ENCODE data around the gene HIP1. TPM values are rescaled to one million over a fixed set of nuclear protein-coding genes. Genes with fewer than 3 reads are reported as not detected.

HIP1 gene
- total and polyA plus RNA-seq, 9 of the 15 experiments (the other 6 are each of a cell fraction or from before 2014, with no cell fraction given), result 2.4 to 13.7 (median 9.5) TPM

DNA sequence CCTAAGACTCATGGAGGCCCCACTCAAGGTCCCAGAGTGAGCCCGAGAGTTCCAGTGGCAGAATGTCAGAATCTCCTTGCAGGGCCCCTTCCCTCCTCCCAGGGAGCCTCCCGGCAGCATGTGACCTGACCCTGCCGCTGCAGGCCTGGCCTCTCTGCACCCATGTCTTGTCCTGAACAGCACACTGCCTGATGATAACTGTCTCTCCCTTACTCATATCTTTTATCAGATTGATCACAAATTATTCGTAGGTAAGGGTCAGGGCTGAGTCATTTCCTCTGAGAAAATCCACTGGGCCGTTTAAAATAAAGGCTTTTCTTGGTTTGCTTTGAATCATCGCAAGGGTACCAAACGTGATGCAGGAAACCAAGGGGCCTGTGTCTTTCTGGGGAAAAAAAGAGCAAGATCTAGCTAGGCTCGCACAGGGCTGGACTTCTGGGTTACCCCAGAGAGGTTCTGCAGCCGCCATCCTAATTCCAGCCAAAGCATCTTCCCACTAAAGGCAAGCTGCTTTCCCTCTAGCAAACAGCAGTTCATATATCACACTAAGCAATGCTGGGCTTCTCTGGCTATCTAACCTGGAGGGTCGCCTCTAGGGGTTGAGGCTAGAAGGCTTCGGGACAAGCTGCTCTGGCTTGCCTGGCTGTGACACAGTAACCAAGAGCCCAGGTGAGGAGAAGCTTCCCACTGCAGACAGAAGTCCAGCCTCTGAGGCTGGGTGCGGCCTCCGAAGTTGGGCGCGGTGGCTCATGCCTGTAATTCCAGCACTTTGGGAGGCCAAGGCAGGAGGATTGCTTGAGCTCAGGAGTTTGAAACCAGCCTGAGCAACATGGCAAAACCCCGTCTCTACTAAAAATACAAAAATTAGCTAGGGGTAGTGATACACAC, 141.8 kb downstream of the HIP1 start (continued):
- TF ChIP-seq MAZ (CRISPR knock-in tag; conservative IDR thresholded peaks at IDR 0.05 in 1 of 2, IDR thresholded peaks at IDR 0.05 in 1 of 2) (0 out of 4 replicates have a peak, but pooled peaks have one; percentile 17 to 24), ID3 (CRISPR knock-in tag; IDR thresholded peaks at IDR 0.05) (no peak), ID3 (tag; IDR thresholded peaks at IDR 0.05) (no peak), EGR1 (conservative IDR thresholded peaks at IDR 0.05) (no peak), RBBP5 (IDR thresholded peaks at IDR 0.05; ENCODE audit: borderline replicate concordance, insufficient read depth, low read length, poor library complexity, severe bottlenecking) (no peak), ZNF347 (CRISPR knock-in tag; IDR thresholded peaks at IDR 0.05; ENCODE audit: low read depth) (no peak), SIRT6 (IDR thresholded peaks at IDR 0.05; ENCODE audit: low read depth, low read length) (no peak), FOXA3 (CRISPR knock-in tag; conservative IDR thresholded peaks at IDR 0.05 in 1 of 2, IDR thresholded peaks at IDR 0.05 in 1 of 2) (no peak), ZNF24 (IDR thresholded peaks at IDR 0.05) (no peak), SPI1 (IDR thresholded peaks at IDR 0.05; ENCODE audit: borderline replicate concordance, low read depth, low read length) (no peak), TGIF2 (CRISPR knock-in tag; IDR thresholded peaks at IDR 0.05) (no peak), CBX8 (IDR thresholded peaks at IDR 0.05; ENCODE audit: borderline replicate concordance, extremely low read depth, low read depth, low read length, poor library complexity, severe bottlenecking) (no peak), ZNF561 (CRISPR knock-in tag; conservative IDR thresholded peaks at IDR 0.05) (no peak), ZBTB7A (IDR thresholded peaks at IDR 0.05; ENCODE audit: borderline replicate concordance, control insufficient read depth, low read depth, low read length) (no peak), MTF1 (CRISPR knock-in tag; IDR thresholded peaks at IDR 0.05; ENCODE audit: borderline replicate concordance) (no peak), CTBP1 (IDR thresholded peaks at IDR 0.05; ENCODE audit: borderline replicate concordance) (peak; percentile 65), CHD4 (IDR thresholded peaks at IDR 0.05; ENCODE audit: insufficient read depth, insufficient replicate concordance, low read depth, low read length, poor library complexity, severe bottlenecking) (no peak), SETDB1 (IDR thresholded peaks at IDR 0.05; ENCODE audit: low read length) (no peak)
- TF ChIP-seq, protein P1, sequence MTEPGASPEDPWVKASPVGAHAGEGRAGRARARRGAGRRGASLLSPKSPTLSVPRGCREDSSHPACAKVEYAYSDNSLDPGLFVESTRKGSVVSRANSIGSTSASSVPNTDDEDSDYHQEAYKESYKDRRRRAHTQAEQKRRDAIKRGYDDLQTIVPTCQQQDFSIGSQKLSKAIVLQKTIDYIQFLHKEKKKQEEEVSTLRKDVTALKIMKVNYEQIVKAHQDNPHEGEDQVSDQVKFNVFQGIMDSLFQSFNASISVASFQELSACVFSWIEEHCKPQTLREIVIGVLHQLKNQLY (CRISPR knock-in tag; conservative IDR thresholded peaks at IDR 0.05), result no peak
- TF ChIP-seq, protein P2, sequence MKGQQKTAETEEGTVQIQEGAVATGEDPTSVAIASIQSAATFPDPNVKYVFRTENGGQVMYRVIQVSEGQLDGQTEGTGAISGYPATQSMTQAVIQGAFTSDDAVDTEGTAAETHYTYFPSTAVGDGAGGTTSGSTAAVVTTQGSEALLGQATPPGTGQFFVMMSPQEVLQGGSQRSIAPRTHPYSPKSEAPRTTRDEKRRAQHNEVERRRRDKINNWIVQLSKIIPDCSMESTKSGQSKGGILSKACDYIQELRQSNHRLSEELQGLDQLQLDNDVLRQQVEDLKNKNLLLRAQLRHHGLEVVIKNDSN (CRISPR knock-in tag; IDR thresholded peaks at IDR 0.05), result no peak
- TF ChIP-seq, protein P3, sequence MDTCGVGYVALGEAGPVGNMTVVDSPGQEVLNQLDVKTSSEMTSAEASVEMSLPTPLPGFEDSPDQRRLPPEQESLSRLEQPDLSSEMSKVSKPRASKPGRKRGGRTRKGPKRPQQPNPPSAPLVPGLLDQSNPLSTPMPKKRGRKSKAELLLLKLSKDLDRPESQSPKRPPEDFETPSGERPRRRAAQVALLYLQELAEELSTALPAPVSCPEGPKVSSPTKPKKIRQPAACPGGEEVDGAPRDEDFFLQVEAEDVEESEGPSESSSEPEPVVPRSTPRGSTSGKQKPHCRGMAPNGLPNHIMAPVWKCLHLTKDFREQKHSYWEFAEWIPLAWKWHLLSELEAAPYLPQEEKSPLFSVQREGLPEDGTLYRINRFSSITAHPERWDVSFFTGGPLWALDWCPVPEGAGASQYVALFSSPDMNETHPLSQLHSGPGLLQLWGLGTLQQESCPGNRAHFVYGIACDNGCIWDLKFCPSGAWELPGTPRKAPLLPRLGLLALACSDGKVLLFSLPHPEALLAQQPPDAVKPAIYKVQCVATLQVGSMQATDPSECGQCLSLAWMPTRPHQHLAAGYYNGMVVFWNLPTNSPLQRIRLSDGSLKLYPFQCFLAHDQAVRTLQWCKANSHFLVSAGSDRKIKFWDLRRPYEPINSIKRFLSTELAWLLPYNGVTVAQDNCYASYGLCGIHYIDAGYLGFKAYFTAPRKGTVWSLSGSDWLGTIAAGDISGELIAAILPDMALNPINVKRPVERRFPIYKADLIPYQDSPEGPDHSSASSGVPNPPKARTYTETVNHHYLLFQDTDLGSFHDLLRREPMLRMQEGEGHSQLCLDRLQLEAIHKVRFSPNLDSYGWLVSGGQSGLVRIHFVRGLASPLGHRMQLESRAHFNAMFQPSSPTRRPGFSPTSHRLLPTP (IDR thresholded peaks at IDR 0.05; ENCODE audit: borderline replicate concordance, extremely low read depth, insufficient read length), result no peak
